K562 (cell line): ENCODE data around the gene TTC4. TPM values are rescaled to one million over a fixed set of nuclear protein-coding genes. Genes with fewer than 3 reads are reported as not detected.

Experiments used
- ATAC-seq: fragments of 200-7000 bp; cut with Tn5 transposase; 3 replicates; pipeline ENCODE4 v1.9.1; 2020; ENCODE audit warnings: moderate library complexity
- BruUV-seq: library from RNA; stranded (reverse); fragments of 400-500 nt; replicated peaks from 2 replicates; lab custom pipeline; 2021; lab: Mats Ljungman, UMichigan
- CTCF ChIA-PET: fragments of 300-600 bp; formaldehyde crosslinking; extraction: SDS; loops from one replicate; lab custom pipeline; 2021; ENCODE audit warnings: low intra/inter-chr PET ratio; lab: Yijun Ruan, JAX
- POLR2A ChIA-PET: fragments of 300-600, 350-650 bp; sonication (Branson Sonifier 250); formaldehyde crosslinking; extraction: SDS; loops from one replicate; lab custom pipeline; 2021; ENCODE audit warnings: antibody characterized with exemption, inconsistent platforms; lab: Yijun Ruan, JAX
- DNase-seq, 4 experiments: peaks; one replicate each; pipeline versions ENCODE4 v3.0.0 to v3.0.0-alpha.2; 2011 to 2018; ENCODE audit warnings: low spot score in 3 of 4, mixed read lengths in 3 of 4; ENCODE audit errors: extremely low read depth in 1 of 4
- FAIRE-seq: peaks from 2 replicates; lab custom pipeline; 2011; peaks lifted over from hg19 to GRCh38; lab: Jason Lieb, UNC
- H2AFZ ChIP-seq: 2 replicates; pipeline ENCODE4 v1.6.0; 2011; ENCODE audit warnings: low read depth, low read length, control low read depth, inconsistent platforms
- H3K27ac ChIP-seq: fragments of 200-600 bp; 3 replicates; pipeline ENCODE4 v1.8.0; 2011; ENCODE audit warnings: low read depth, mild to moderate bottlenecking, control low read depth, inconsistent platforms, low read length, moderate library complexity, mixed read lengths; ENCODE audit errors: extremely low read depth
- H3K27me3 ChIP-seq, 2 experiments: fragments of 300-600 bp in 1 of 2; 2 replicates in 1 of 2; 3 replicates in 1 of 2; pipeline versions ENCODE4 v1.6.0 to v1.8.0; 2011; ENCODE audit warnings: inconsistent platforms in 2 of 2, low read length in 2 of 2, mild to moderate bottlenecking in 1 of 2, mixed read lengths in 1 of 2, moderate library complexity in 1 of 2; ENCODE audit not compliant: control insufficient read depth in 2 of 2, insufficient read depth in 2 of 2
- H3K36me3 ChIP-seq: fragments of 300-600 bp; 3 replicates; pipeline ENCODE4 v1.8.0; 2011; ENCODE audit warnings: mild to moderate bottlenecking, low read length, inconsistent platforms; ENCODE audit not compliant: control insufficient read depth, insufficient read depth
- H3K4me1 ChIP-seq, 2 experiments: fragments of 200-600 bp in 1 of 2; replicated peaks in 1 of 2; 2 replicates in 1 of 2; 3 replicates in 1 of 2; pipeline versions ENCODE4 v1.5.1 to v1.8.0; 2011; ENCODE audit warnings: inconsistent platforms in 2 of 2, low read length in 2 of 2, mild to moderate bottlenecking in 1 of 2, mixed read lengths in 1 of 2, moderate library complexity in 1 of 2; ENCODE audit not compliant: control insufficient read depth in 2 of 2, insufficient read depth in 2 of 2
- H3K4me2 ChIP-seq: 2 replicates; pipeline ENCODE4 v1.6.1; 2011; ENCODE audit warnings: low read length, control low read depth, inconsistent platforms, mixed read lengths; ENCODE audit not compliant: insufficient read depth
- H3K4me3 ChIP-seq: fragments of 200-600 bp; sonication (generic), shearing (Covaris generic); 2 replicates; pipeline ENCODE4 v1.5.1; 2016; ENCODE audit warnings: control low read depth, inconsistent platforms
- H3K79me2 ChIP-seq: fragments of 200-600 bp; 3 replicates; pipeline ENCODE4 v1.8.0; 2011; ENCODE audit warnings: low read length, inconsistent platforms; ENCODE audit not compliant: control insufficient read depth, insufficient read depth
- H3K9ac ChIP-seq, 2 experiments: 2 replicates each; pipeline versions ENCODE4 v1.6.0 to v1.6.1; 2011; ENCODE audit warnings: low read depth in 2 of 2, low read length in 2 of 2, control low read depth in 1 of 2, inconsistent platforms in 1 of 2, mild to moderate bottlenecking in 1 of 2, mixed read lengths in 1 of 2; ENCODE audit not compliant: insufficient read depth in 1 of 2
- H3K9me1 ChIP-seq: one replicate; pipeline ENCODE4 v1.6.0; 2011; ENCODE audit warnings: inconsistent platforms, mild to moderate bottlenecking, low read length, moderate library complexity; ENCODE audit not compliant: control insufficient read depth, insufficient read depth
- H3K9me3 ChIP-seq: replicated peaks from 2 replicates; pipeline ENCODE4 v1.5.1; 2011; ENCODE audit warnings: low read depth, low read length, inconsistent platforms; ENCODE audit not compliant: control insufficient read depth, insufficient read depth
- H4K20me1 ChIP-seq: replicated peaks from 2 replicates; pipeline ENCODE4 v1.6.1; 2011; ENCODE audit warnings: low read length, inconsistent platforms, mixed read lengths; ENCODE audit not compliant: control insufficient read depth, insufficient read depth
- E2F5 ChIP-seq: sonication (generic); formaldehyde crosslinking; IDR thresholded peaks from 2 replicates; pipeline ENCODE4 v1.8.0; 2022; ENCODE audit warnings: mild to moderate bottlenecking, missing genetic modification reagents
- HCFC1 ChIP-seq: IDR thresholded peaks from 2 replicates; pipeline ENCODE4 v1.6.1; 2012; ENCODE audit warnings: low read depth, low read length, improper control_type of control experiment
- MCM7 ChIP-seq, 2 experiments: fragments of 450-650 bp; IDR thresholded peaks; 2 replicates each; pipeline ENCODE4 v1.6.1; 2016 to 2018
- NR2C1 ChIP-seq, 2 experiments: fragments of 450-650 bp; IDR thresholded peaks; 2 replicates each; pipeline ENCODE4 v1.6.1; 2017; ENCODE audit warnings: mild to moderate bottlenecking in 2 of 2, antibody characterized with exemption in 1 of 2, inconsistent platforms in 1 of 2, missing compliant biosample characterization in 1 of 2, missing genetic modification characterization in 1 of 2
- ZFP91 ChIP-seq: sonication (generic); formaldehyde crosslinking; IDR thresholded peaks from 2 replicates; pipeline ENCODE4 v1.8.0; 2022; ENCODE audit warnings: mild to moderate bottlenecking, missing genetic modification reagents
- ZNF764 ChIP-seq: fragments of 250-450 bp; sonication (Bioruptor Pico); IDR thresholded peaks from 2 replicates; pipeline ENCODE4 v1.4.0; 2020; ENCODE audit warnings: low read depth, mild to moderate bottlenecking, moderate library complexity
- WGBS: fragments of 100-300 bp; shearing (Covaris generic); methylation state at CpG from one replicate; pipeline ENCODE4 v1.1.6; 2016; ENCODE audit warnings: low coverage, mixed read lengths; ENCODE audit not compliant: insufficient coverage; ENCODE audit errors: missing lambda C conversion rate; 5-methylcytosine and 5-hydroxymethylcytosine counted together
- in situ Hi-C: fragments of 300-500 bp; cut with MboI; formaldehyde crosslinking; loops from 4 replicates; pipeline ENCODE4 v1.15.0; 2018; ENCODE audit warnings: inconsistent platforms, mixed read lengths
- intact Hi-C: fragments of 100-400 bp; cut with micrococcal nuclease; formaldehyde crosslinking; loops from 2 replicates; pipeline ENCODE4 v1.14.2; 2022
- polyA plus RNA-seq, 8 experiments: library from polyadenylated mRNA; depleted of rRNA in 4 of 8; stranded (reverse) in 5 of 8; unstranded in 3 of 8; fragments of >200 nt; fragmentation: Nextera tagmentation in 2 of 8; fragmentation: Illumina TruSeq in 1 of 8; extraction: Ambion mirVana in 2 of 8; extraction: Trizol in 1 of 8; gene quantifications; 2 replicates each; pipeline versions ENCODE4 v1.2.1 to v1.2.3, GENCODE V29; 2011 to 2014; ENCODE audit warnings: inconsistent platforms in 1 of 8, missing spikeins in 1 of 8
- total RNA-seq, 7 experiments: library from RNA; depleted of rRNA in 6 of 7; stranded (reverse); fragments of >200 nt in 6 of 7; fragmentation: Illumina TruSeq in 2 of 7; extraction: Trizol in 2 of 7; gene quantifications; 2 replicates each; pipeline versions ENCODE4 v1.2.1 to v1.2.3, GENCODE V29; 2011 to 2021; ENCODE audit warnings: low replicate concordance in 1 of 7

Gene TTC4
- total and polyA plus RNA-seq, 9 of the 15 experiments (the other 6 are each of a cell fraction or from before 2014, with no cell fraction given) = 36.3 to 111 (median 54.1) TPM

GRCh38 chr1:54724771-54725170 is 9.1 kb downstream of the TTC4 start:
- intact Hi-C loops (no loop called here), in situ Hi-C loops (no loop called here)
- ChIA-PET CTCF (no interaction called here), POLR2A (interaction anchor here (0.7 to 1.4 kb wide), 2 partner anchors 13 to 15 kb away, joined by 3 to 4 read pairs; no protein-coding TSS in a partner anchor)
- H2AFZ ChIP-seq = no peak overlapping the region
- H3K4me2 ChIP-seq = no peak overlapping the region
- no peak overlapping the region for H3K27ac ChIP-seq
- TF ChIP-seq MCM7 (IDR thresholded peaks at IDR 0.05) (no peak), HCFC1 (no peak), NR2C1 (IDR thresholded peaks at IDR 0.05) (no peak), NR2C1 (tag; IDR thresholded peaks at IDR 0.05) (no peak), ZFP91 (no peak), E2F5 (CRISPR knock-in tag) (no peak), ZNF764 (CRISPR knock-in tag) (no peak)
- H3K79me2 ChIP-seq = no peaks in the 10 kb centered on the region
- H3K4me1 ChIP-seq = no peaks in the 10 kb centered on the region
- no peaks in the 10 kb centered on the region for H4K20me1 ChIP-seq
- no peaks in the 10 kb centered on the region for H3K27me3 ChIP-seq
- H3K9me1 ChIP-seq = no peaks in the 10 kb centered on the region
- BruUV-seq = no TSS peak
- 93% methylated on average over 1 of the region's 1 CpG for WGBS
- DNase-seq (no peak), ATAC-seq (no peak), FAIRE-seq (no peak)
- H3K4me3 ChIP-seq = no peak overlapping the region
- H3K9me3 ChIP-seq = no peaks in the 10 kb centered on the region
- peaks cover 97% of the 10 kb centered on the region for H3K36me3 ChIP-seq
- no peak overlapping the region for H3K9ac ChIP-seq
